Liver (tissue), 2 donors: ENCODE data around the gene THRB.

Source experiments
- YY1 ChIP-seq: IDR thresholded peaks from 2 replicates; pipeline ENCODE4 v1.6.1; 2016; ENCODE audit warnings: antibody characterized with exemption, mild to moderate bottlenecking
- TF ChIP-seq, protein P1 (sequence below): fragments of 150-350 bp; IDR thresholded peaks from 2 replicates; pipeline ENCODE4 v1.5.1; 2017; ENCODE audit warnings: improper control_type of control experiment, low read depth, low read length; ENCODE audit not compliant: missing input control
- TF ChIP-seq, protein P2 (sequence below): IDR thresholded peaks from 2 replicates; pipeline ENCODE4 v1.6.1; 2016; ENCODE audit warnings: antibody characterized with exemption, mild to moderate bottlenecking
- donor health status: healthy.

DNA sequence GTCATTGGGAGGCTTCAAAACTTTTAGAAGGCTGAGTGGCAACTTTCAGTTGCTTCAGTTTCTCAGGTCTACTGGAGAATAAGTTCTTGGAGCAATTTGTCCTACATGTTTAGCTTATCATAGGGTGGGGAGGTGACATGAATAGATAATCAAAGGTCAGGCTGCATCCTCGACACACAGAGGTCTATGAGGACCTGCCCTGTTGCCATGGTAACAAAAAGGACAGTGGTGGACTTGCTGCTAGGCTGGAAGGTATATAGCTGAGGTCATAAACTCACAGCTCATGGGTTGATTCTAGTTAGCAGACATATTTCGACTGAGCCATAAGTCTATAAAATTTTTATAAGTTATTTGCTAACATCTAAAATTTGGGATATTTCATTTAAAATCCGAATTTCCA, 267.0 kb downstream of the THRB start:
- no peak for TF ChIP-seq YY1
- TF ChIP-seq, protein P1, sequence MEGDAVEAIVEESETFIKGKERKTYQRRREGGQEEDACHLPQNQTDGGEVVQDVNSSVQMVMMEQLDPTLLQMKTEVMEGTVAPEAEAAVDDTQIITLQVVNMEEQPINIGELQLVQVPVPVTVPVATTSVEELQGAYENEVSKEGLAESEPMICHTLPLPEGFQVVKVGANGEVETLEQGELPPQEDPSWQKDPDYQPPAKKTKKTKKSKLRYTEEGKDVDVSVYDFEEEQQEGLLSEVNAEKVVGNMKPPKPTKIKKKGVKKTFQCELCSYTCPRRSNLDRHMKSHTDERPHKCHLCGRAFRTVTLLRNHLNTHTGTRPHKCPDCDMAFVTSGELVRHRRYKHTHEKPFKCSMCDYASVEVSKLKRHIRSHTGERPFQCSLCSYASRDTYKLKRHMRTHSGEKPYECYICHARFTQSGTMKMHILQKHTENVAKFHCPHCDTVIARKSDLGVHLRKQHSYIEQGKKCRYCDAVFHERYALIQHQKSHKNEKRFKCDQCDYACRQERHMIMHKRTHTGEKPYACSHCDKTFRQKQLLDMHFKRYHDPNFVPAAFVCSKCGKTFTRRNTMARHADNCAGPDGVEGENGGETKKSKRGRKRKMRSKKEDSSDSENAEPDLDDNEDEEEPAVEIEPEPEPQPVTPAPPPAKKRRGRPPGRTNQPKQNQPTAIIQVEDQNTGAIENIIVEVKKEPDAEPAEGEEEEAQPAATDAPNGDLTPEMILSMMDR = no peak
- TF ChIP-seq, protein P2, sequence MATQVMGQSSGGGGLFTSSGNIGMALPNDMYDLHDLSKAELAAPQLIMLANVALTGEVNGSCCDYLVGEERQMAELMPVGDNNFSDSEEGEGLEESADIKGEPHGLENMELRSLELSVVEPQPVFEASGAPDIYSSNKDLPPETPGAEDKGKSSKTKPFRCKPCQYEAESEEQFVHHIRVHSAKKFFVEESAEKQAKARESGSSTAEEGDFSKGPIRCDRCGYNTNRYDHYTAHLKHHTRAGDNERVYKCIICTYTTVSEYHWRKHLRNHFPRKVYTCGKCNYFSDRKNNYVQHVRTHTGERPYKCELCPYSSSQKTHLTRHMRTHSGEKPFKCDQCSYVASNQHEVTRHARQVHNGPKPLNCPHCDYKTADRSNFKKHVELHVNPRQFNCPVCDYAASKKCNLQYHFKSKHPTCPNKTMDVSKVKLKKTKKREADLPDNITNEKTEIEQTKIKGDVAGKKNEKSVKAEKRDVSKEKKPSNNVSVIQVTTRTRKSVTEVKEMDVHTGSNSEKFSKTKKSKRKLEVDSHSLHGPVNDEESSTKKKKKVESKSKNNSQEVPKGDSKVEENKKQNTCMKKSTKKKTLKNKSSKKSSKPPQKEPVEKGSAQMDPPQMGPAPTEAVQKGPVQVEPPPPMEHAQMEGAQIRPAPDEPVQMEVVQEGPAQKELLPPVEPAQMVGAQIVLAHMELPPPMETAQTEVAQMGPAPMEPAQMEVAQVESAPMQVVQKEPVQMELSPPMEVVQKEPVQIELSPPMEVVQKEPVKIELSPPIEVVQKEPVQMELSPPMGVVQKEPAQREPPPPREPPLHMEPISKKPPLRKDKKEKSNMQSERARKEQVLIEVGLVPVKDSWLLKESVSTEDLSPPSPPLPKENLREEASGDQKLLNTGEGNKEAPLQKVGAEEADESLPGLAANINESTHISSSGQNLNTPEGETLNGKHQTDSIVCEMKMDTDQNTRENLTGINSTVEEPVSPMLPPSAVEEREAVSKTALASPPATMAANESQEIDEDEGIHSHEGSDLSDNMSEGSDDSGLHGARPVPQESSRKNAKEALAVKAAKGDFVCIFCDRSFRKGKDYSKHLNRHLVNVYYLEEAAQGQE = no peak
